Stimulated activated CD4-positive, alpha-beta T cell treated with anti-CD3 and anti-CD28 coated beads, Interleukin-1b, Interleukin-23, amount 100 ng/mL, for 24 hours (primary cell): ENCODE results near the gene ARPP19.
"Not testable (repeated sequence)": the region's sequence is repeated elsewhere in the genome, so short reads cannot be mapped to it uniquely, and the experiment has no call there.

Experiments
- DNase-seq, 4 experiments: peaks; one replicate each; pipeline ENCODE4 v3.0.0-alpha.2; 2020; ENCODE audit warnings: low read depth in 4 of 4, low spot score in 1 of 4

The ARPP19 gene

GRCh38 chr15:52568601-52569585 lies at the start of gene ARPP19:
ARPP19 (minus strand) TSS chr15:52569030; CDS start chr15:52568892, 138 bp downstream.
- DNase-seq, result peak; percentile 57 to 79 (median 68)

- DNase-seq, result no peak
Observed at GRCh38 chr15:52617026-52617425, 48.2 kb upstream of the ARPP19 start.

- DNase-seq, result no peak
Observed at GRCh38 chr15:52615302-52615701, 46.5 kb upstream of the ARPP19 start.

GRCh38 chr15:52609593-52609992 lies 40.8 kb upstream of the ARPP19 start:
- DNase-seq, result no peak

- DNase-seq, result no peak
Observed at GRCh38 chr15:52584414-52584813, 15.6 kb upstream of the ARPP19 start.

- DNase-seq, result no peak
Observed at GRCh38 chr15:52579852-52580251, 11.0 kb upstream of the ARPP19 start.

GRCh38 chr15:52576692-52577091 lies 7.9 kb upstream of the ARPP19 start:
- DNase-seq, result no peak

GRCh38 chr15:52575573-52575972 lies 6.7 kb upstream of the ARPP19 start:
- not testable (repeated sequence) for DNase-seq

GRCh38 chr15:52575072-52575471 lies 6.2 kb upstream of the ARPP19 start:
- no peak for DNase-seq

GRCh38 chr15:52574623-52575022 lies 5.8 kb upstream of the ARPP19 start:
- DNase-seq, result not testable (repeated sequence)

- peak in 2 of 4 experiments; percentile 18 to 30 for DNase-seq
Observed at GRCh38 chr15:52567871-52568600, 794 bp downstream of the ARPP19 start.

GRCh38 chr15:52566889-52567288 lies 1.9 kb downstream of the ARPP19 start:
- DNase-seq, result no peak

- not testable (repeated sequence) for DNase-seq
Observed at GRCh38 chr15:52565417-52566358, 3.1 kb downstream of the ARPP19 start.

GRCh38 chr15:52563501-52564060 lies 5.2 kb downstream of the ARPP19 start:
- DNase-seq, result no peak

- peak; percentile 11 to 63 (median 28) for DNase-seq
Observed at GRCh38 chr15:52559575-52559974, 9.3 kb downstream of the ARPP19 start.

GRCh38 chr15:52559022-52559421 lies 9.8 kb downstream of the ARPP19 start:
- no peak for DNase-seq

GRCh38 chr15:52558196-52558595 lies 10.6 kb downstream of the ARPP19 start:
- peak in 2 of 4 experiments; percentile 39 to 45 for DNase-seq

- DNase-seq, result no peak
Observed at GRCh38 chr15:52557274-52557641, 11.6 kb downstream of the ARPP19 start.

- no peak for DNase-seq
Observed at GRCh38 chr15:52556524-52557273, 12.1 kb downstream of the ARPP19 start.

- DNase-seq, result no peak
Observed at GRCh38 chr15:52552303-52552702, 16.5 kb downstream of the ARPP19 start.
